HCT116 (cell line): ENCODE results near the gene NELL1. TPM values are rescaled to one million over a fixed set of nuclear protein-coding genes. Genes with fewer than 3 reads are reported as not detected.

ENCODE experiments used
- ATAC-seq: fragments of 200-7000 bp; cut with Tn5 transposase; 2 replicates; pipeline ENCODE4 v1.9.1; 2020; ENCODE audit warnings: mild to moderate bottlenecking, moderate library complexity
- BruUV-seq: library from RNA; stranded (reverse); fragments of 400-500 nt; replicated peaks from 2 replicates; lab custom pipeline; 2021; lab: Mats Ljungman, UMichigan
- CTCF ChIA-PET: fragments of 300-600 bp; sonication (Branson Sonifier 250); formaldehyde crosslinking; loops from one replicate; lab custom pipeline; 2021; ENCODE audit warnings: antibody characterized with exemption; lab: Charles Lee
- POLR2A ChIA-PET: fragments of 300-600, 350-600 bp; sonication (Branson Sonifier 250); formaldehyde crosslinking; loops from one replicate; lab custom pipeline; 2021; ENCODE audit warnings: antibody characterized with exemption; lab: Charles Lee
- RAD21 ChIA-PET, 2 experiments: fragments of 300-600 bp; sonication (Branson Sonifier 250); formaldehyde crosslinking; loops; one replicate each; lab custom pipeline; 2023; ENCODE audit warnings: low total read pairs in 2 of 2; ENCODE audit not compliant: uncharacterized antibody in 2 of 2, unreplicated experiment in 2 of 2, low non-redundant PET in 1 of 2; lab: Charles Lee
- DNase-seq: peaks from one replicate; pipeline ENCODE4 v3.0.0-alpha.2; 2010; ENCODE audit warnings: low read depth, low spot score
- H2AFZ ChIP-seq: fragments of 200-600 bp; shearing (Covaris generic), sonication (generic); 2 replicates; pipeline ENCODE4 v1.6.1; 2017; ENCODE audit warnings: low read depth, mixed run types, mixed read lengths, antibody characterized with exemption, low read length; ENCODE audit not compliant: poor library complexity, severe bottlenecking
- H3K27ac ChIP-seq: 2 replicates; pipeline ENCODE4 v1.5.1; 2012; ENCODE audit warnings: low read depth, low read length
- H3K27me3 ChIP-seq: fragments of 200-600 bp; sonication (generic); 2 replicates; pipeline ENCODE4 v1.6.1; 2016; ENCODE audit warnings: mixed run types, low read length, mixed read lengths; ENCODE audit not compliant: insufficient read depth
- H3K36me3 ChIP-seq, 2 experiments: fragments of 200-500 bp in 1 of 2; fragments of 200-600 bp in 1 of 2; sonication (Bioruptor generic) in 1 of 2; sonication (generic) in 1 of 2; 2 replicates each; pipeline versions ENCODE4 v1.5.1 to v1.6.1; 2014 to 2016; ENCODE audit warnings: low read length in 2 of 2, inconsistent platforms in 1 of 2, mixed read lengths in 1 of 2, mixed run types in 1 of 2; ENCODE audit not compliant: insufficient read depth in 2 of 2, control insufficient read depth in 1 of 2
- H3K4me1 ChIP-seq, 2 experiments: fragments of 200-600 bp in 1 of 2; sonication (generic) in 1 of 2; 2 replicates each; pipeline versions ENCODE4 v1.5.1 to v1.6.1; 2012 to 2017; ENCODE audit warnings: low read length in 2 of 2, inconsistent platforms in 1 of 2, mild to moderate bottlenecking in 1 of 2, mixed read lengths in 1 of 2, mixed run types in 1 of 2, moderate library complexity in 1 of 2; ENCODE audit not compliant: insufficient read depth in 2 of 2, control insufficient read depth in 1 of 2
- H3K4me2 ChIP-seq: fragments of 200-600 bp; sonication (generic); 2 replicates; pipeline ENCODE4 v1.6.1; 2017; ENCODE audit warnings: mixed run types, low read length, mixed read lengths
- H3K4me3 ChIP-seq, 2 experiments: fragments of 200-600 bp in 1 of 2; sonication (generic) in 1 of 2; replicated peaks in 1 of 2; 2 replicates each; pipeline ENCODE4 v1.5.1; 2011 to 2016; ENCODE audit warnings: low read length in 2 of 2, control low read depth in 1 of 2, low read depth in 1 of 2, mild to moderate bottlenecking in 1 of 2, mixed read lengths in 1 of 2, mixed run types in 1 of 2
- H3K79me2 ChIP-seq: fragments of 200-600 bp; sonication (generic); 2 replicates; pipeline ENCODE4 v1.6.1; 2017; ENCODE audit warnings: mild to moderate bottlenecking, mixed run types, low read length, moderate library complexity, mixed read lengths; ENCODE audit not compliant: insufficient read depth
- H3K9ac ChIP-seq: fragments of 200-600 bp; sonication (generic); 2 replicates; pipeline ENCODE4 v1.6.1; 2016; ENCODE audit warnings: low read length, mixed read lengths
- H3K9me2 ChIP-seq: fragments of 200-600 bp; sonication (generic), shearing (Covaris generic); 2 replicates; pipeline ENCODE4 v1.6.1; 2017; ENCODE audit warnings: mixed run types, mild to moderate bottlenecking, moderate library complexity; ENCODE audit not compliant: insufficient read depth
- H3K9me3 ChIP-seq, 2 experiments: fragments of 200-500 bp in 1 of 2; fragments of 200-600 bp in 1 of 2; sonication (Bioruptor generic) in 1 of 2; sonication (generic) in 1 of 2; 2 replicates each; pipeline ENCODE4 v1.6.1; 2014 to 2017; ENCODE audit warnings: low read length in 2 of 2, mixed read lengths in 2 of 2, inconsistent platforms in 1 of 2, low read depth in 1 of 2, mild to moderate bottlenecking in 1 of 2, mixed run types in 1 of 2, moderate library complexity in 1 of 2; ENCODE audit not compliant: control insufficient read depth in 1 of 2, insufficient read depth in 1 of 2
- H4K20me1 ChIP-seq: fragments of 200-600 bp; sonication (generic), shearing (Covaris generic); 2 replicates; pipeline ENCODE4 v1.6.1; 2017; ENCODE audit warnings: mixed run types, mild to moderate bottlenecking, moderate library complexity; ENCODE audit not compliant: insufficient read depth
- ATF3 ChIP-seq: IDR thresholded peaks from 2 replicates; pipeline ENCODE4 v1.6.1; 2012
- CEBPB ChIP-seq: IDR thresholded peaks from 2 replicates; pipeline ENCODE4 v1.6.1; 2012; ENCODE audit warnings: low read depth
- EGR1 ChIP-seq: IDR thresholded peaks from 2 replicates; pipeline ENCODE4 v1.6.1; 2012; ENCODE audit warnings: low read depth
- EZH2 ChIP-seq: fragments of 200-600 bp; sonication (generic); IDR thresholded peaks from 2 replicates; pipeline ENCODE4 v1.6.1; 2017; ENCODE audit warnings: antibody characterized with exemption, mixed run types
- MAX ChIP-seq: IDR thresholded peaks from 2 replicates; pipeline ENCODE4 v1.6.1; 2012
- POLR2AphosphoS5 ChIP-seq: IDR thresholded peaks from 2 replicates; pipeline ENCODE4 v1.6.1; 2011; ENCODE audit warnings: mild to moderate bottlenecking, low read depth, low read length, moderate library complexity
- SIN3A ChIP-seq: IDR thresholded peaks from 2 replicates; pipeline ENCODE4 v1.6.1; 2012; ENCODE audit warnings: low read depth
- SP1 ChIP-seq: IDR thresholded peaks from 2 replicates; pipeline ENCODE4 v1.6.1; 2012; ENCODE audit warnings: low read depth
- SRF ChIP-seq: IDR thresholded peaks from 2 replicates; pipeline ENCODE4 v1.6.1; 2012; ENCODE audit warnings: low read depth
- ZBTB33 ChIP-seq: IDR thresholded peaks from 2 replicates; pipeline ENCODE4 v1.6.1; 2011; ENCODE audit warnings: mild to moderate bottlenecking, low read length, moderate library complexity; ENCODE audit not compliant: insufficient replicate concordance; ENCODE audit errors: extremely low read depth
- ZFX ChIP-seq: fragments of 450-650 bp; IDR thresholded peaks from 2 replicates; pipeline ENCODE4 v1.6.1; 2017
- intact Hi-C: fragments of 100-400 bp; cut with micrococcal nuclease; formaldehyde crosslinking; loops from 2 replicates; pipeline ENCODE4 v1.10.0; 2022
- total RNA-seq: library from RNA; stranded (reverse); gene quantifications from one replicate; pipeline ENCODE4 v1.2.1, GENCODE V29; 2021; ENCODE audit not compliant: unreplicated experiment

NELL1 gene
- total RNA-seq, 1 experiment from 2014 or later: not detected

GRCh38 chr11:20775331-20775730 is 105.9 kb downstream of the NELL1 start:
- ChIA-PET POLR2A (no interaction called here), RAD21 (no interaction called here), CTCF (no interaction called here)
- H3K4me1 ChIP-seq: no peaks in the 10 kb centered on the region
- no peak overlapping the region for H2AFZ ChIP-seq
- intact Hi-C loops: no loop called here
- no peak for ATAC-seq
- no peaks in the 10 kb centered on the region for H3K9me2 ChIP-seq
- no peak overlapping the region for H3K4me3 ChIP-seq
- BruUV-seq: no TSS peak
- no peak for DNase-seq
- no peak overlapping the region for H3K27ac ChIP-seq
- no peaks in the 10 kb centered on the region for H3K9me3 ChIP-seq
- no peak overlapping the region for H3K4me2 ChIP-seq
- no peak for TF ChIP-seq CEBPB
- no peak for TF ChIP-seq ATF3
- no peak for TF ChIP-seq SRF
- no peak for TF ChIP-seq EZH2
- TF ChIP-seq SP1: no peak
- TF ChIP-seq EGR1: no peak
- TF ChIP-seq POLR2AphosphoS5: no peak
- no peak for TF ChIP-seq SIN3A
- no peak for TF ChIP-seq ZBTB33
- no peak for TF ChIP-seq ZFX
- TF ChIP-seq MAX: no peak
- H3K27me3 ChIP-seq: no peaks in the 10 kb centered on the region
- no peak overlapping the region for H3K9ac ChIP-seq
- no peaks in the 10 kb centered on the region for H3K36me3 ChIP-seq
- H4K20me1 ChIP-seq: no peaks in the 10 kb centered on the region
- no peaks in the 10 kb centered on the region for H3K79me2 ChIP-seq
